ENCODE data around the gene FGF11.
"Not testable (repeated sequence)": the region's sequence is repeated elsewhere in the genome, so short reads cannot be mapped to it uniquely, and the experiment has no call there.

Gene FGF11

DNA sequence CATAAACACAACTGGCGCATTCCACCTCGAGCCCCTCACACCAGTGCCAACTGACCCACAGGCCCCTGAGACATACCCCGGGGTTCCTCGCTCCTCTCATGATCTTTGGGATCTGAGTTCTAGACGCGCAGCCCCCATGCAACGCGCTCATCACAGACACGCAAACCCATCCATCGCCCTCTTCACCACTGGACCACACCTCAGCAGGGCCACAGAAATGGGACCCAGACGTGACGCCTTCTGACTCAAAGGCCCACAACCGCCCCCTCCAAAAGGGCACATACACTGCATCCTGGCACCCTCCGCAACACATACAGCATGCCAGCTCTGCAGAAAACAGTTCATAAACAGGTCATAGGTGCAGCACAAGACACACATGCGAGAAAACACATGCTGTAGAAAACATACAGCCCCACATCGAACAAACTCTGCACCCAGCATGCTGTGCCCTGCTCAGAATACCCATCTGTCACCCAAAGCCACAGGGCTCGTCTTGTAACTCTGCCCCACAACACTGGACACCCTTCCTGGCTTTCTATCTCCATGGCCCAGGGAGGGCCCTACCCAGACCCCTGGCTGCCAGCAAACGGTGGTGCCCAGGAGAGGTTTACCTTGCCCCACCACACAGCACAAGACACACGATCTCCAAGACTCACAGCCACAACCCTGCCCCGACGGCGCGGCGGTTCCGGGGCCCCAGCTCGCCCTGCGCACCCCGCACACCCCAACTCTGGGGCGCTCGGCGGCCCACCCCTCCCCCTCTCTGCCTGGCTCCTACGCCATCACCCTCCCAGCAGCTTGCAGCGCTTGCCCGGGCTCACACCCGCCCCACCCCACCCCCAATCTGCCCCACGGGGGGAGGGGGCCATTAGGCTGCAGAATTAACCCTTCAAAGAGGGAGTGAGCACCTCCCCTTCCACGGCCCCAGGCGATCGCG is 39.2 kb downstream of the FGF11 start:
- H3K4me3 ChIP-seq (ENCODE audit: low read depth, low read length) = peak overlapping the region; percentile 72
- CTCF ChIA-PET = interaction anchor here (1.3 to 3.2 kb wide), 2 partner anchors 39 to 42 kb away, joined by 4 to 13 read pairs; partner anchors contain the start of gene FGF11
- POLR2A ChIA-PET = interaction anchor here (0.8 to 1.2 kb wide), 6 partner anchors 12 to 123 kb away, joined by 3 to 4 read pairs (median 3); no protein-coding TSS in a partner anchor
- DNase-seq (ENCODE audit: low read depth, low spot score) = no peak
- TF ChIP-seq, protein P1, sequence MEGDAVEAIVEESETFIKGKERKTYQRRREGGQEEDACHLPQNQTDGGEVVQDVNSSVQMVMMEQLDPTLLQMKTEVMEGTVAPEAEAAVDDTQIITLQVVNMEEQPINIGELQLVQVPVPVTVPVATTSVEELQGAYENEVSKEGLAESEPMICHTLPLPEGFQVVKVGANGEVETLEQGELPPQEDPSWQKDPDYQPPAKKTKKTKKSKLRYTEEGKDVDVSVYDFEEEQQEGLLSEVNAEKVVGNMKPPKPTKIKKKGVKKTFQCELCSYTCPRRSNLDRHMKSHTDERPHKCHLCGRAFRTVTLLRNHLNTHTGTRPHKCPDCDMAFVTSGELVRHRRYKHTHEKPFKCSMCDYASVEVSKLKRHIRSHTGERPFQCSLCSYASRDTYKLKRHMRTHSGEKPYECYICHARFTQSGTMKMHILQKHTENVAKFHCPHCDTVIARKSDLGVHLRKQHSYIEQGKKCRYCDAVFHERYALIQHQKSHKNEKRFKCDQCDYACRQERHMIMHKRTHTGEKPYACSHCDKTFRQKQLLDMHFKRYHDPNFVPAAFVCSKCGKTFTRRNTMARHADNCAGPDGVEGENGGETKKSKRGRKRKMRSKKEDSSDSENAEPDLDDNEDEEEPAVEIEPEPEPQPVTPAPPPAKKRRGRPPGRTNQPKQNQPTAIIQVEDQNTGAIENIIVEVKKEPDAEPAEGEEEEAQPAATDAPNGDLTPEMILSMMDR (IDR thresholded peaks at IDR 0.05; ENCODE audit: insufficient read depth, low read length, missing control alignments) = no peak

DNA sequence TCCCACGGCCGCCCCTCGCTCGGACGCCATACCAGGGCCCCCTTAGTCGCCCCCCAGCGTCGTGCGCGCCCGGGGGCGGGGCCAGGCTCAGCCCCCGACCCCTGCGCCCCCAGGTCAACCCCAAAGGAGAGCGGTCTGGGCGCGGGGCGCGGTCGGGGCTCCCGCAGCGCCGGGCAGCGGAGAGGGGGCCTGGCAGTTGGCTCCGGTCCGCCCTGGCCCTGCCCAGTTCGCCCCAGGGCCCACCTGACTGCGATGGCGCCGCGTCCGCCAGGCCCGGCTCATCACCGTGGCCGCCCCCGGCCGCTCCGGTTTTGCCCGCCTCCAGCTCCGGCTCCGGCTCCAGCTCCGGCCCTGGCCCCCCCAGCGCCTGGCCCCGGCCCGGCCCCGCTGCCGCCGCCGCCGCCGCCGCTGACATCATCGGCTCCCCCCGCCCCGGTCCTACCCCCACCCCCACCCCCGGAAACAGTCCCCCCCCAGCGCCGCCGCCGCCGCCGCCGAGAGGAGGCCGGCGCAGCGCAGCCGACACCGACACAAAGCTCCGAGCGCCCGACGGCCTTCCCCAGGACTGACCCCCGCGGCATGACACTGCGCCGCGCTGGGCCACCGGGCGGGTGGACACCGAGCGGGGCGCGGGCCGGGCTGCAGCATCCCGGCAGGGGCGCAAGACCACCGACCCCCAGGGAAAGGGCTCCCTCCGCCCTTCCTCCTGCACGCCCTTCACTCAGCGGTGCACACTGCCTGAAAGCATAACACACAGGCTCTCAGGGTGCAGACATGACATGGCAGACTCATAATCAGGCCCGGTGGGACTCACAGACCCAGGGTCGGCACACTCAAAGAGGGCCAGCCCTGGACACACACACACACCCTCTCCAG is 40.1 kb downstream of the FGF11 start, which contains the start of gene ZBTB4:
Gene ZBTB4, minus strand, starts transcription at position 419 of the 876 bp plus-strand sequence. CDS start 12,830 bp downstream, outside the sequence.
- CTCF ChIA-PET = interaction anchor here (1.4 to 2.0 kb wide), 2 partner anchors 42 to 81 kb away, joined by 3 to 6 read pairs; no protein-coding TSS in a partner anchor
- peak within 1 kb of the TSS; percentile 72 for H3K4me3 ChIP-seq (ENCODE audit: low read depth, low read length)
- DNase-seq (ENCODE audit: low read depth, low spot score) = no peak

DNA sequence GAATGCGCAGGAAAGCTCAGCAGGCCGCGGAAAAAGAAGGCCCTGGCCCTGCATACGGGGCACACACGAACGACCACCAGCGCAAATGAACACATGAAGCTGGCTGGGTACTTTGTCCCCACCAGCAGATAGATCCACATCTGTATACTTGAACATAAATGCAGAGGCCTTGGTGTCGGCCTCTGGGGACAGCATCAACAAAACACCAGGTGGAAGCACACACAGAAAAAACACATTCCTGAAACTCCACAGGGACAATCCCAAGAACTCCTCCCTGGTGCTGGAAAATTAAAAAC is 40.7 kb downstream of the FGF11 start:
- ChIA-PET CTCF (interaction anchor here (1.4 to 2.0 kb wide), 2 partner anchors 42 to 81 kb away, joined by 3 to 6 read pairs; no protein-coding TSS in a partner anchor), POLR2A (interaction anchor here (0.6 to 1.4 kb wide), 6 partner anchors 23 to 150 kb away, joined by 3 to 6 read pairs (median 4); partner anchors contain the start of gene TMEM256)
- H3K4me3 ChIP-seq (ENCODE audit: low read depth, low read length) = peak overlapping the region; percentile 66
- DNase-seq (ENCODE audit: low read depth, low spot score) = no peak
- TF ChIP-seq, protein P1 (IDR thresholded peaks at IDR 0.05; ENCODE audit: insufficient read depth, low read length, missing control alignments) = no peak

More for the DNA sequence above, 40.1 kb downstream of the FGF11 start, which contains the start of gene ZBTB4:
- TF ChIP-seq, protein P1 (IDR thresholded peaks at IDR 0.05; ENCODE audit: insufficient read depth, low read length, missing control alignments) = no peak
- POLR2A ChIA-PET = interaction anchor here (0.6 to 1.4 kb wide), 8 partner anchors 21 to 150 kb away, joined by 3 to 6 read pairs (median 3); partner anchors contain the start of gene TMEM256

DNA sequence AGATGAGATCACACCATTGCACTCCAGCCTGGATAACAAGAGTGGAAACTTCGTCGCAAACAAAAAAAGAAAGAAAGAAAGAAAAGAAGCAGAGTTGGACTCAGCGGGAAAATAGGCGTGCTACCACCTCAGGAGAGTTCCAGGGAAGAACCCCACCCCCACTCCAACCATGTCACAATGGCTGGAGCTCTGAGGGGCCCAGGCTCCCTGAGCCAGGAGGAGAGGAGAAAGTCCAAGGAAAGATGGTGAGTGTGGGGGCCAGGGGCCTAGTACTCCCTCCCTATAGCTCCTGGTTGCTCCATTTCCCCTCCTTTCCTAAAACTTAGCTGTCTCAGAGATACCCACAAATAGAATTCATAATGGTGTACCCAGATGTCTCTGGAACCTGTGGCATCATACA is 42.0 kb downstream of the FGF11 start, which contains the start of gene SLC35G6:
Gene SLC35G6, plus strand, starts transcription at position 172 of the 400 bp plus-strand sequence. Its CDS starts 71 bp downstream, at position 243.
- DNase-seq (ENCODE audit: low read depth, low spot score); POLR2A ChIA-PET: not testable (repeated sequence)
- CTCF ChIA-PET = interaction anchor here (1.0 to 2.0 kb wide), 3 partner anchors 43 to 89 kb away, joined by 3 to 6 read pairs (median 3); no protein-coding TSS in a partner anchor
- H3K4me3 ChIP-seq (ENCODE audit: low read depth, low read length) = peak within 1 kb of the TSS; percentile 66

DNA sequence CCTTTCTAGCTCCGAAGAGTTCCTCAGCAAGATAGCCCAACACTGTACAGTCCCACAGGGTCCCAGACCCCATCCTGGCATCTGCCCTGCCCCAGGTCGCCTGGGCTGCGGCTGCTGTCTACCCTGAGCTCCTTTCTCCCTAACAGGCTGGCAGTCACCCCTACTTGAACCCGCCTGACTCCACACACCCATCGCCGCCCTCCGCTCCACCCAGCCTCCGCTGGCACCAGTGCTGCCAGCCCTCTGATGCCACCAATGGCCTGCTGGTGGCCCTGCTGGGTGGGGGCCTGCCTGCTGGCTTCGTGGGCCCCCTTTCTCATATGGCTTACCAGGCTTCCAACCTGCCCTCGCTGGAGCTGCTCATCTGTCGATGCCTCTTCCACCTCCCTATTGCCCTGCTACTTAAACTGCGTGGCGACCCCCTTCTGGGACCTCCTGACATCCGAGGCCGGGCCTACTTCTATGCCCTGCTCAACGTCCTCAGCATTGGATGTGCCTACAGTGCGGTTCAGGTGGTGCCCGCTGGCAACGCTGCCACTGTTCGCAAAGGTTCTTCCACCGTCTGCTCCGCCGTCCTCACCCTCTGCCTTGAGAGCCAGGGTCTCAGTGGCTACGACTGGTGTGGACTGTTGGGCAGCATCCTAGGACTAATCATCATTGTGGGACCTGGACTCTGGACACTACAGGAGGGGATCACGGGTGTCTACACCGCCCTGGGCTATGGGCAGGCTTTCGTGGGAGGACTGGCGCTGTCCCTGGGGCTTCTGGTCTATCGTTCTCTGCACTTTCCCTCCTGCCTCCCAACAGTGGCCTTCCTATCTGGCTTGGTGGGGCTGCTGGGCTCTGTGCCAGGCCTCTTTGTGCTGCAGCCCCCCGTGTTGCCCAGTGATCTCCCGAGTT is 42.8 kb downstream of the FGF11 start:
- CTCF ChIA-PET = interaction anchor here (1.0 to 2.0 kb wide), 3 partner anchors 44 to 89 kb away, joined by 3 to 6 read pairs (median 3); no protein-coding TSS in a partner anchor
- POLR2A ChIA-PET; H3K4me3 ChIP-seq (ENCODE audit: low read depth, low read length); DNase-seq (ENCODE audit: low read depth, low spot score): not testable (repeated sequence)

DNA sequence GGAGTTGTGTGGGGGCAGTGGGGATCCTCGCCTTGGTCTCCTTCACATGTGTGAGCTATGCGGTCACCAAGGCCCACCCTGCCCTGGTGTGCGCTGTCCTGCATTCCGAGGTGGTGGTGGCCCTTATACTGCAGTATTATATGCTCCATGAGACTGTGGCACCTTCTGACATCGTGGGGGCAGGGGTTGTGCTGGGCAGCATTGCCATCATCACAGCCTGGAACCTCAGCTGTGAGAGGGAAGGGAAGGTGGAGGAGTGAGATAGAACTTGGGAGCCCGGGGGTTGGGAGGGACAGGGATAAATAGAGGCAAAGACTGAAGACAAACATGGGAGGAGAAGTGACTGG is 43.4 kb downstream of the FGF11 start:
- DNase-seq (ENCODE audit: low read depth, low spot score); CTCF ChIA-PET; POLR2A ChIA-PET: not testable (repeated sequence)
- H3K4me3 ChIP-seq (ENCODE audit: low read depth, low read length) = peak overlapping the region; percentile 87
